GM18502 (cell line): ENCODE results near the gene MRNIP.

Source experiments
- ATAC-seq: cut with Tn5 transposase; IDR thresholded peaks from one replicate; pipeline ENCODE4 v1.9.1; 2021; ENCODE audit warnings: mild to moderate bottlenecking; ENCODE audit not compliant: unreplicated experiment, poor library complexity

MRNIP gene, protein sequence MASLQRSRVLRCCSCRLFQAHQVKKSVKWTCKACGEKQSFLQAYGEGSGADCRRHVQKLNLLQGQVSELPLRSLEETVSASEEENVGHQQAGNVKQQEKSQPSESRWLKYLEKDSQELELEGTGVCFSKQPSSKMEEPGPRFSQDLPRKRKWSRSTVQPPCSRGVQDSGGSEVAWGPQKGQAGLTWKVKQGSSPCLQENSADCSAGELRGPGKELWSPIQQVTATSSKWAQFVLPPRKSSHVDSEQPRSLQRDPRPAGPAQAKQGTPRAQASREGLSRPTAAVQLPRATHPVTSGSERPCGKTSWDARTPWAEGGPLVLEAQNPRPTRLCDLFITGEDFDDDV

DNA sequence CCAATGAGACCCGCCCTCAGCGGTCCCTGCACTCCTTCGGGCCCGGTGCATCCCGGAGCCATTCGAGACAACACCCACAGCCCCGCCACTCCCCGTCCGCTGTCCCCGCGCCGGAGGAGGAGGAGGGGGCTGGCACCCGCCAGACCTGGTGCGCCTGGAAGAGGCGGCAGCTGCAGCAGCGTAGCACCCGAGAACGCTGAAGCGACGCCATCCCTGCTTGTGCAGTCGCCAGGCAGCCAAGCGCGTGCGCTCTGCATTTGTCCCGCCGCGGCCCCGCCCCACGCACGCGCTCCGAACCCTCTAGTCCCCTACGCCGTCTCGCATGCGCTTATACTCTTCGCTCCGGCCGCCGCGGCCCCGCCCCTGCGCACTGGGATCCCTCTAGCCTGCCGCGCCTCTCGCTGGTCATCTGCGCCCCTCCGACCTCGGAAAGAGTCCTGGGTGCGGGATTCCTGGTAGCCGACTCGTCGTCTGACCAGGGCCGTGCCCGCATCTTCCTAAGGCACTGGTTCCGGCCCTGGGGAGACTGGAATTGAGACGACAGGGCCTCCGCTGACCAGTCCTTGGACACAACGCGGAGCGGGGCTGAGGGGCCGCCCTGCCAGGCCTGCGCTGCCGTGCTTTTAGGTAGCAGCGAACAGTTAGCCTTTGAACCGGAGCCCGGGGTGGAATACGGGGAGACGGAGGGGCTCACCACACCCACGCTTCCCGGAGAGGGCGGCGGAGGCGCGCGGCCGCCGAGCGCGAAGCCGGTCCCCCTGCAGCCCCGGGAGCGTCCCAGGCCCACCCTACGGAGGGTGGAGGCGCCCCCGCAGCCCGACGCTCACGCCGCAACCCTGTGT lies at the start of gene MRNIP:
Gene MRNIP (minus strand): TSS at position 232 of the 842 bp plus-strand sequence. CDS start 21 bp downstream, at position 211.
- peak; percentile 95 for ATAC-seq

- peak; percentile 87 for ATAC-seq
These were observed 49.1 kb upstream of the MRNIP start, which contains the start of gene TBC1D9B for GRCh38 chr5:179907556-179908324. Gene TBC1D9B, minus strand, starts transcription at chr5:179907897. Its CDS starts 76 bp downstream, at chr5:179907821.

- peak; percentile 36 for ATAC-seq
These were observed 48.4 kb upstream of the MRNIP start for GRCh38 chr5:179906795-179907555.

DNA sequence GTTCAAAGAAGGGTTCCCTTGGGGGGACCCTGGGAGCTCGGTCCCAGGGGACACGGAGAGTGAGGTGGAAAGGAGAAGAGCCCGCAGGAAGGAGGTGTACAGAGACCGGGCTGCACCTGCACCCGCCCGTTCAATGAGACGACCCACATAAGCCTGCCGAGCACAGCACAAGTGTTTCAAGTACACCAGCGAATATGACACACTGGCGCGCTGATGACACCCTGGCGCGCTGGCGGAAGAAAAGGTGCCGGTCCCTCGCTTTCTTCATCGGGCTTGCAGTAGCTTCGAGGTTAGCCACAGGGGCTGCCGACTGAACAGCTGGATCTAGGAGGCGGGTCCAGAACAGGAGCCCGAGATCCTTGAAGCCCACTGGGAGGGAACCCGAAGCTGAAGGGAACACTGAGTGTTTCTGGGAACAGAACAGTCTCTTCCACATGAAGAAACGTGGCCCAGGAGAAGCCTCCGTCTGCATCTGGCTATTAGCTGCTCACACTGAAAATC lies 47.7 kb upstream of the MRNIP start:
- no peak for ATAC-seq

- ATAC-seq = no peak
These were observed 46.5 kb upstream of the MRNIP start for GRCh38 chr5:179905161-179905560.

DNA sequence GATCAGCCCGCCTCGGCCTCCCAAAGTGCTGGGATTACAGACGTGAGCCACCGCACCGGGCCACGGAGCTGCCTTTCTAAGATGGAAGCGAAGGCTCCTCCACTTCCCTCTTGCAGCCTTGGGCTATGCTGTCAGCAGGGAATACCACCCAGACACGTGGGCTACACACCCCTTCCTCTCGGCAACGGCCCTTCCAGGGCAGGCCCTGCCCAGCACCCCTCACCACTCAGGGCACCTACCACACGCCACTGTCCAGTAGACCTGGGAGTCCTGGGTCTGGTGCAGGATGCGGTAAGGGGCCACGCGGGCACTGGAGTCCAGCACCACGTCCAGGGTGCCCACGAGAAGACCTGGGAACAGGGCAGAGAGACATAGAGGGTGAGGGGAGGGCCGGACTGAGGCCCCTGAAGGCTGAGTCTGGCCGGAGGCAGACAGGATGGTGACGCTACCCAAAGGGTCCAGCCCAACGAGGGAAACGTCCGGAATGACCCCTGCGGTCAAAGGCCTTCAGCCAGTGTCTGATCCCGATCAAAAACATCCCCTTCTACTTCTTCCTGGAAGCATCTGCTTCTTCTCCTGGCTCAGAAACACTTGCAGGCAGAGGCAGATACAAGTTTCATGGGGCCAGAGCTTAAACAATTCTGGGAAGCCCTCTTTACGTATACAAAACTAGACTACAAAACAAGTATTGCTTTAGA lies 46.0 kb upstream of the MRNIP start:
- ATAC-seq = no peak

DNA sequence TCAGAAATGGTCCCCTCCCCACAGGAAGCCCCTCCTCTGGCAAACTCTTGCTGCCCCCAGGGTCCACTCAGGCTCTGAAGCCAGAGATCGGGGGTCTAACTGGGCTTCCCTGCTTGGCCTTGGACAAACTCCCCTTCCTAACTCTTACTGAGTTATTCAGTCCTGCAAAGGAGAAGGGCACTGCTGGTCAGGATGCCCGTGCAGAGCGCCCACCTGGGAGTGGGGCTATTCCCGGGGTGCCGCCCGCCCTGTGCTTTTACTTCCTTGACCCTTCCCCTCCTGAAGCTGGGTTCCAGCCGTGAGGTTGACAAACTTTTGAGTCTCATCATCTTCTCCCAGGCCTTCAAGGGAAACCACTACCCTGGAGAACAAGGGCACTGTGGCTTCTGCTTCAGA lies 44.1 kb upstream of the MRNIP start:
- ATAC-seq = no peak

- ATAC-seq = no peak
These were observed 43.5 kb upstream of the MRNIP start for GRCh38 chr5:179901915-179902762.

- no peak for ATAC-seq
These were observed 42.8 kb upstream of the MRNIP start for GRCh38 chr5:179901462-179901861.

GRCh38 chr5:179900711-179901110 lies 42.1 kb upstream of the MRNIP start:
- no peak for ATAC-seq

DNA sequence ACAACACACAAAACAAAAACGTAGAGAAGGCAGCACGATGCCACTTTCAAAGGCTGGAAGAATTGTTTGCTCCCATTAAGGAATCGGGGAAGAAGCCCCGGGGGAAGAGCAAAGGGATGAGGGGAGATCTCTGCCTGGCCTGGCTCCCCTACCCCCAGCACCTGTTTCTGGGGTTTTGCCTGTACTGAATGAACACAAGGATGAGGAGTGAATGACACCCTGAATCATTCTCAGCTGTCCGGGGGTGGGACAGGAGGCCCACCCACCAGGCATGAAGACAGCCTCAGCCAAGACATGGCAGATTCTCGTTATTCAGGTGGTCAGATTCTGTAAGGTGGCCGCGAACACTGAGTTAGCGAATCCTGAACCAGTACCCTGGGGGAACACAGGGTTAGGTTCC lies 41.6 kb upstream of the MRNIP start:
- no peak for ATAC-seq

DNA sequence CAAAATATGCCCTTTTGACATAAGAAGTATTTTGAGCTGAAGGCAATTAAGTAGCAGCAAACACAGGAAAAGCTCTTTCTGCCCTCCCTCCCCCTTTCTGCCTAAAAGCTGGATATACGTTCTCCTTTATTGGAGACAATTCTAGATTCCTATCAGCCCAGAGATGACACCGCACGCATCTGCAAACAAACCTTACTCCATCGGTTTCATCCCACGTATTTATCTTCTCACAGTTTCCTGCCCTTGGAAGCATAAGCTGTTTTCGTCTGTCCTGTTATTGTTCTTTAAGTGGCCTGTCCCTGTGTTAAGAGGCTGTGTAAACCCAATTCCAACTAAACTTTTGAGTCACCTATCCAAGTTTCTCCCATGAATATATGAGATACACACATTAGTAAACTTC lies 37.2 kb upstream of the MRNIP start:
- no peak for ATAC-seq

DNA sequence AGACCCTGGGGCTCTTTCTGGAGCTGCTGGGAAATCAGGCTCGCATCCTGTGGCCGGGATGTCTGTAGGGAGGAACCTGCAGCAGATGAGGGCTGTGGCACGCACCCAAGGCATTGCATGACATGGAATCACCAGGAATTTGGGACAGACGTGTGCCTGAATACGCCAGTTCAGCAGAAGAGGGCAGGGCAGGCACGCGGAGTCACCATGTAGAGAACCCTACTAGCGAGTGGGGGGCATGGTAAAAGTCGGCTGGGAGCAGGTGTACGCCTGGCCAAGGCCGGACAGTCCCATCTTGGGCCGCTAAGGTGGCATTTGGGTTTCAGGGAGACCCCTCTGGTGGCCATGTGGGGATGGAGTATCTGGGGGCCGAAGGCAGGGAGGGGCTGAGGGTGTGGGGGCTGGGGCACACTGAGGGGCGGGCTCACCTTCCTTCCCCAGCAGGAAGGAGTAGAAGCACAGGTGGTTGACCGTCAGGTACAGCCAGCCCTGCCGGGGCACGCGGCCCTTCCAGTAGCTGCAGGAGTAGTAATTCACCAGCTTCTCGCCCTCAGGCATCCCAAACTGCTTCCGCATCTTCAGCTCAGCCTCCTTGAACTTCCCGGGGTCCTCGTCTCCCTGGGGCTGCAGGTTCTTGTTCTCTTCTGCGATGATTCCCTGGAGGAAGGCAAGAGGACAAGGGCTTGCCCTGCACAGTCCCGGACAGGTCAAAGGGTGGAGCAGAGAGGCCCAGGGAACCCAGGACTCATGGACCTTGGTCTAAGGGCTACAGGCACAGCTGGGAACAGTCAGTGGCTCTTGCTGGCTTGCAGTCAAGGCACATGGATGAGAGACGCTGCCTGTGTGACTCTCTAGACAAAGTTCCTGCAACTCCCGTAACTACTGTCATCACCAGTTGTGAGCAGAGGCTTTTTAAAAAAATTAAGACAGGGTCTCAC lies 35.6 kb upstream of the MRNIP start:
- no peak for ATAC-seq

- ATAC-seq = no peak
These were observed 34.7 kb upstream of the MRNIP start for GRCh38 chr5:179893076-179893957.

DNA sequence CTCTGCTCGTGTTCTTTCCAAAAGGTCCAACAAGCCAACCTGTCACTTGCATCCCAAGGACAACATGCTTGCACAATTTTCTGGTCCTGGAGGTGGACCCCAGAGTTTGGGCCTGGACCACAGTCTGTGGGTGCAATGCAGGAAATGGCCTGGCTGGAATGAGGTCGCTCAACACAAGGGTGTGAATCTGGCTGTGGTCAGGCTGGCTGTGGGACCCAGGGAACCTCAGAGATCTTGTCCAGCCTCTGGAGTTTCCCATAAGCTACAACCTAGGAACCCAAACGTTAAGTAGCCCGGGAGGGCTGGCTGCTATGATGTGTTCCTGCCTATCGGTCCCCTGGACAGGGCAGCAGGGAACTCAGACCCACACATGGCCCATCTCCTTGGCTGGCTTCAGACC lies 33.6 kb upstream of the MRNIP start:
- no peak for ATAC-seq
